Vagina (tissue), 2 donors: Measurements from ENCODE around the gene VPS9D1.

Experiments used
- CTCF ChIP-seq, 3 experiments: fragments of 450-650 bp in 2 of 3; fragments of 200-600 bp in 1 of 3; sonication (generic) in 1 of 3; IDR thresholded peaks; one replicate each; pipeline ENCODE4 v1.5.1; 2017 to 2019; ENCODE audit warnings: antibody characterized with exemption in 3 of 3, mild to moderate bottlenecking in 2 of 3, moderate library complexity in 2 of 3
- POLR2A ChIP-seq, 2 donors: fragments of 450-650 bp; IDR thresholded peaks; one replicate each; pipeline ENCODE4 v1.6.1; 2017; ENCODE audit warnings: antibody characterized with exemption in 2 of 2, mild to moderate bottlenecking in 2 of 2, moderate library complexity in 2 of 2

- TF ChIP-seq CTCF (IDR thresholded peaks at IDR 0.05) (no peak), POLR2A (IDR thresholded peaks at IDR 0.05) (no peak)
These were observed 15.7 kb downstream of the VPS9D1 start for GRCh38 chr16:89705006-89705405.
